AG04450 (cell line): ENCODE results near the gene ROPN1L. TPM values are rescaled to one million over a fixed set of nuclear protein-coding genes. Genes with fewer than 3 reads are reported as not detected.

Experiments used
- CTCF ChIA-PET: fragments of 300-600, 350-600 bp; formaldehyde crosslinking; extraction: SDS; loops from one replicate; lab custom pipeline; 2022; ENCODE audit warnings: antibody characterized with exemption, inconsistent platforms; lab: Charles Lee
- POLR2A ChIA-PET: fragments of 350-600 bp; formaldehyde crosslinking; extraction: SDS; loops from one replicate; lab custom pipeline; 2021; ENCODE audit warnings: antibody characterized with exemption, inconsistent platforms; lab: Yijun Ruan, JAX
- DNase-seq: peaks from one replicate; pipeline ENCODE4 v3.0.0-alpha.2; 2011; ENCODE audit warnings: low read depth, low spot score
- H3K27ac ChIP-seq: one replicate; pipeline ENCODE4 v1.5.1; 2012; ENCODE audit warnings: low read depth, low read length, control low read depth
- H3K27me3 ChIP-seq: one replicate; pipeline ENCODE4 v1.6.0; 2012; ENCODE audit warnings: low read length; ENCODE audit not compliant: control insufficient read depth, insufficient read depth
- H3K4me3 ChIP-seq: 2 replicates; pipeline ENCODE4 v1.5.1; 2011; ENCODE audit warnings: mild to moderate bottlenecking, low read depth, low read length, control low read depth
- H3K9me3 ChIP-seq: 2 replicates; pipeline ENCODE4 v1.5.1; 2012; ENCODE audit warnings: low read length; ENCODE audit not compliant: control insufficient read depth, insufficient read depth
- polyA plus RNA-seq: library from polyadenylated mRNA; depleted of rRNA; stranded (reverse); fragments of >200 nt; gene quantifications from 2 replicates; pipeline ENCODE4 v1.2.3, GENCODE V29; 2011
- TF ChIP-seq, protein P1 (sequence below): IDR thresholded peaks from 2 replicates; pipeline ENCODE4 v1.5.1; 2011; ENCODE audit warnings: low read depth, low read length, control low read depth, inconsistent platforms

ROPN1L gene
- polyA plus RNA-seq, 1 experiment = 0.24 TPM

DNA sequence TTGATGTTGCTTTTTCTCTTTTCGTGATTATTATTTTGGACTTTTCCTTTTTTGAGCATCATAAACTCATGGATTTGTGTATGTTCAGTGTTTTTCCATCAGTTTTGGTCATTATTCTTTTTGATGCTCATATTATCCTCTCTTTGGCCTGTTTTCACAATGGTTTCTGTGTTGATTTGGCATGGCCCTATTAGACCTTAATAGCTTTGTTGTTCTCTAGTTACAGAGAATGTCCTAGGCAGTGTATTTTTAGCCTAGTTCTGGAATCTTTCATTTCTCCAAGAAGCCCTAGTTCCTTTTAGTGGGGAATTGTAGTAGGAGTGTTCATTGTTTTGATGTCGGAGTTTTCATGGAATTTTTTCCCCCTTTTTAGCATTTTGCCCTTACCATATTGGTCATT lies 41.3 kb upstream of the ROPN1L start:
- H3K27me3 ChIP-seq = no peaks in the 10 kb centered on the region
- POLR2A ChIA-PET = no interaction called here
- no peak overlapping the region for H3K27ac ChIP-seq
- CTCF ChIA-PET = interaction anchor here (2.5 kb wide), 1 partner anchor 116 kb away, joined by 6 read pairs; no protein-coding TSS in a partner anchor
- TF ChIP-seq, protein P1, sequence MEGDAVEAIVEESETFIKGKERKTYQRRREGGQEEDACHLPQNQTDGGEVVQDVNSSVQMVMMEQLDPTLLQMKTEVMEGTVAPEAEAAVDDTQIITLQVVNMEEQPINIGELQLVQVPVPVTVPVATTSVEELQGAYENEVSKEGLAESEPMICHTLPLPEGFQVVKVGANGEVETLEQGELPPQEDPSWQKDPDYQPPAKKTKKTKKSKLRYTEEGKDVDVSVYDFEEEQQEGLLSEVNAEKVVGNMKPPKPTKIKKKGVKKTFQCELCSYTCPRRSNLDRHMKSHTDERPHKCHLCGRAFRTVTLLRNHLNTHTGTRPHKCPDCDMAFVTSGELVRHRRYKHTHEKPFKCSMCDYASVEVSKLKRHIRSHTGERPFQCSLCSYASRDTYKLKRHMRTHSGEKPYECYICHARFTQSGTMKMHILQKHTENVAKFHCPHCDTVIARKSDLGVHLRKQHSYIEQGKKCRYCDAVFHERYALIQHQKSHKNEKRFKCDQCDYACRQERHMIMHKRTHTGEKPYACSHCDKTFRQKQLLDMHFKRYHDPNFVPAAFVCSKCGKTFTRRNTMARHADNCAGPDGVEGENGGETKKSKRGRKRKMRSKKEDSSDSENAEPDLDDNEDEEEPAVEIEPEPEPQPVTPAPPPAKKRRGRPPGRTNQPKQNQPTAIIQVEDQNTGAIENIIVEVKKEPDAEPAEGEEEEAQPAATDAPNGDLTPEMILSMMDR = no peak
- no peak overlapping the region for H3K4me3 ChIP-seq
- DNase-seq = no peak
- no peaks in the 10 kb centered on the region for H3K9me3 ChIP-seq

DNA sequence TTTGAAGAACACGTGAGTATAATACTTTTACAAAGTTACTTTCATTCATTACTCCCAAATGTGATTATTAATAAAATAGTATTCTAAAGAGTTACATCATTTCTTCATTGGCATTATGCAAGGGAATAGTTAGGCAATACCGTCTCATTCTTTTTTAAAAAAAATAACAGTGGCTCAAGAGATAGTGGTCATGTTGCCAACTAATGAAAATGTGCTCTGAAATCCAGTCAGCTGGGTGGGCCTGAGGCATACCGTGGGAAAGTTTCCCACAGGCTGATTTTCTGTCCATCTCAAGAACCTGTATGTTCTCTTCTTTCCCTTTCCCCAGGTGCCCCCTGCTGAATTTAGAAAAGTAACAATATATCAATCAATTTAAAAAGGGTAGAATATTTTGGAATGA lies 40.8 kb upstream of the ROPN1L start:
- no peaks in the 10 kb centered on the region for H3K27me3 ChIP-seq
- H3K4me3 ChIP-seq = no peak overlapping the region
- CTCF ChIA-PET = interaction anchor here (2.5 kb wide), 1 partner anchor 117 kb away, joined by 6 read pairs; no protein-coding TSS in a partner anchor
- H3K27ac ChIP-seq = no peak overlapping the region
- no peaks in the 10 kb centered on the region for H3K9me3 ChIP-seq
- no peak for DNase-seq
- TF ChIP-seq, protein P1 = no peak
- POLR2A ChIA-PET = no interaction called here

DNA sequence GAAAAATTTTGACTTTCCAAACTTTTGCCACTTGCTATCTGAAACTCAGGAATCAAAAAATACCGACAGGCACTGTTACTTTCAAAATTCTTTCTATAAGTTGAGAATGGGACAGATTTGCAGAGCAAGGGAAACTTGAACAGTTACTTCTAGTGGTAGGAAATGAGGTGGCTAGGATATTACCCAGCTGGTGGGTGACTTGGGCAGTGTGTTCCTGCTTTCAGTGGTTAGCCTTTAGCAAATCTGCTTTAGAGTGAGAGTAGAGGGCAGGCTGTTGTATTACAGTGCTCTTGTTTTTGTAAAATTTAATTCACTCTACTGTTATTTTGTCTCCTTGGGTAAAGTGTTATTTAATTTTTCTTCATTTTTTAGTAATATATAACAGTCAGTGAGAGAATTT lies 40.2 kb upstream of the ROPN1L start:
- TF ChIP-seq, protein P1 = no peak
- no peak for DNase-seq
- H3K4me3 ChIP-seq = no peak overlapping the region
- CTCF ChIA-PET = no interaction called here
- H3K27me3 ChIP-seq = no peaks in the 10 kb centered on the region
- no peaks in the 10 kb centered on the region for H3K9me3 ChIP-seq
- POLR2A ChIA-PET = no interaction called here
- H3K27ac ChIP-seq = no peak overlapping the region

DNA sequence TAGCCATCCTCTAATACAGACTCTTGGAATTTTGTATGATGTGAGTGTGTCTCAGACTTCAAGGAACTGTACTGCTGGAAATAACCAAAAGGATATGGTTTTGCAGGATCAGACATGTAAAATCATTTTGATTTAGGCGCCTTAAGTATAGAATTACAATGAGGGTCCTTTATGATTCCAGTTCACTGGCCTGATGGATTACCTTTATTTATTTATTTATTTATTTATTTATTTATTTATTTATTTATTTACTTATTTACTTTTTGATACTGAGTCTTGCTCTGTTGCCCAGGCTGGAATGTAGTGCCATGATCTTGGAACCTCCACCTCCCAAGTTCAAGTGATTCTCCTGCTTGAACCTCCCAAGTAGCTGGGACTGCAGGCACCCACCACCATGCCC lies 37.9 kb upstream of the ROPN1L start:
- DNase-seq = no peak
- ChIA-PET POLR2A (no interaction called here), CTCF (no interaction called here)
- H3K9me3 ChIP-seq = no peaks in the 10 kb centered on the region
- no peak overlapping the region for H3K27ac ChIP-seq
- H3K4me3 ChIP-seq = no peak overlapping the region
- H3K27me3 ChIP-seq = no peaks in the 10 kb centered on the region
- TF ChIP-seq, protein P1 = no peak

DNA sequence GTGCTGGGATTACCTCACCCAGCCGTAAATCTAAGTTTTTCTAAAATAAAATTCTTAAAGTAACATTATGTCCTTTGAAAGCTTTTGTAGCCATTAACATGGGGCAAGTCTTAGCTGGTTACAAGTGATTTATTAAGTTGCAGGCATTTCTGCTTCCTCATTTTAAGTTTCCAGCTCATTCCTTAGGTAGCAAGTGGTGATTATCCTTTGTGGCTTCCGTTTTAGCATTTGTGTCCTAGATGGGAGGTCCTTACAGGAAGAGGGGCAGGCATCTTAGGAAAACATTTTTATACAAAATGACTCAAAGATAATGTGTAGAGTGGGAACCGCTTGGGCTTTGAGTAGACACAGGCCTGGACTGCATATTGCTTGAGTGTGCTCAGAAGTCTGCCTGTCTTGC lies 35.0 kb upstream of the ROPN1L start:
- ChIA-PET CTCF (interaction anchor here (1.5 kb wide), 1 partner anchor 123 kb away, joined by 6 read pairs; no protein-coding TSS in a partner anchor), POLR2A (no interaction called here)
- Histone ChIP-seq H3K27me3 (no peaks in the 10 kb centered on the region), H3K27ac (no peak overlapping the region), H3K9me3 (no peaks in the 10 kb centered on the region), H3K4me3 (no peak overlapping the region)
- no peak for DNase-seq
- TF ChIP-seq, protein P1 = no peak
